Neuron (in vitro differentiated cells): ENCODE results near the gene CNGB1.
"Not testable (repeated sequence)": the region's sequence is repeated elsewhere in the genome, so short reads cannot be mapped to it uniquely, and the experiment has no call there.

ENCODE experiments used
- H2AFZ ChIP-seq: one replicate; pipeline ENCODE4 v1.6.1; 2013; ENCODE audit warnings: low read depth, mild to moderate bottlenecking, inconsistent platforms, low read length, moderate library complexity
- H3K27me3 ChIP-seq: one replicate; pipeline ENCODE4 v1.6.1; 2013; ENCODE audit warnings: low read length; ENCODE audit not compliant: insufficient read depth
- H3K36me3 ChIP-seq: one replicate; pipeline ENCODE4 v1.6.1; 2013; ENCODE audit warnings: low read length; ENCODE audit not compliant: insufficient read depth
- H3K4me1 ChIP-seq: one replicate; pipeline ENCODE4 v1.6.1; 2013; ENCODE audit warnings: low read length; ENCODE audit not compliant: insufficient read depth
- H3K4me3 ChIP-seq: 2 replicates; pipeline ENCODE4 v1.5.1; 2013; ENCODE audit warnings: mild to moderate bottlenecking, low read length, moderate library complexity
- H3K9me3 ChIP-seq: one replicate; pipeline ENCODE4 v1.6.1; 2013; ENCODE audit warnings: low read length

Gene CNGB1

GRCh38 chr16:57970970-57971369, at the start of gene CNGB1:
CNGB1 (minus strand) TSS chr16:57971128; CDS start chr16:57967286, 3,842 bp downstream.
- H3K36me3 ChIP-seq, result no peaks in the 10 kb centered on the region
- H3K4me3 ChIP-seq, result no peak within 1 kb of the TSS
- no peaks in the 10 kb centered on the region for H3K9me3 ChIP-seq
- no peak within 1 kb of the TSS for H2AFZ ChIP-seq
- peaks cover 6% of the 10 kb centered on the region for H3K27me3 ChIP-seq
- peaks cover 2% of the 10 kb centered on the region for H3K4me1 ChIP-seq

GRCh38 chr16:58019866-58020538, 49.1 kb upstream of the CNGB1 start:
- H3K9me3 ChIP-seq, result no peaks in the 10 kb centered on the region
- no peak overlapping the region for H3K4me3 ChIP-seq
- H3K36me3 ChIP-seq, result peaks cover 11% of the 10 kb centered on the region
- no peaks in the 10 kb centered on the region for H3K27me3 ChIP-seq
- no peak overlapping the region for H2AFZ ChIP-seq
- peaks cover 20% of the 10 kb centered on the region for H3K4me1 ChIP-seq

GRCh38 chr16:58018803-58019202, 47.9 kb upstream of the CNGB1 start:
- H3K36me3 ChIP-seq, result peaks cover 13% of the 10 kb centered on the region
- H2AFZ ChIP-seq, result no peak overlapping the region
- peaks cover 15% of the 10 kb centered on the region for H3K4me1 ChIP-seq
- no peaks in the 10 kb centered on the region for H3K9me3 ChIP-seq
- no peaks in the 10 kb centered on the region for H3K27me3 ChIP-seq
- no peak overlapping the region for H3K4me3 ChIP-seq

- H3K4me1 ChIP-seq, result peaks cover 10% of the 10 kb centered on the region
- H3K36me3 ChIP-seq, result peaks cover 29% of the 10 kb centered on the region
- H3K4me3 ChIP-seq, result no peak overlapping the region
- H3K27me3 ChIP-seq, result no peaks in the 10 kb centered on the region
- no peaks in the 10 kb centered on the region for H3K9me3 ChIP-seq
- no peak overlapping the region for H2AFZ ChIP-seq
Observed at GRCh38 chr16:58016840-58017446, 46.0 kb upstream of the CNGB1 start.

- H3K9me3 ChIP-seq, result no peaks in the 10 kb centered on the region
- H2AFZ ChIP-seq, result no peak overlapping the region
- no peaks in the 10 kb centered on the region for H3K27me3 ChIP-seq
- H3K4me1 ChIP-seq, result no peaks in the 10 kb centered on the region
- no peak overlapping the region for H3K4me3 ChIP-seq
- peaks cover 40% of the 10 kb centered on the region for H3K36me3 ChIP-seq
Observed at GRCh38 chr16:58013201-58013956, 42.5 kb upstream of the CNGB1 start.

GRCh38 chr16:58012481-58012880, 41.6 kb upstream of the CNGB1 start:
- Histone ChIP-seq H3K36me3 (peaks cover 40% of the 10 kb centered on the region), H3K4me3 (no peak overlapping the region), H2AFZ (no peak overlapping the region), H3K9me3 (no peaks in the 10 kb centered on the region), H3K27me3 (no peaks in the 10 kb centered on the region), H3K4me1 (no peaks in the 10 kb centered on the region)

- Histone ChIP-seq H3K36me3 (peaks cover 41% of the 10 kb centered on the region), H3K27me3 (no peaks in the 10 kb centered on the region), H3K4me1 (no peaks in the 10 kb centered on the region), H3K9me3 (no peaks in the 10 kb centered on the region), H3K4me3 (no peak overlapping the region), H2AFZ (no peak overlapping the region)
Observed at GRCh38 chr16:58011652-58012051, 40.7 kb upstream of the CNGB1 start.

- peaks cover 45% of the 10 kb centered on the region for H3K36me3 ChIP-seq
- no peak overlapping the region for H3K4me3 ChIP-seq
- H3K27me3 ChIP-seq, result no peaks in the 10 kb centered on the region
- no peaks in the 10 kb centered on the region for H3K4me1 ChIP-seq
- H2AFZ ChIP-seq, result no peak overlapping the region
- no peaks in the 10 kb centered on the region for H3K9me3 ChIP-seq
Observed at GRCh38 chr16:58010886-58011285, 40.0 kb upstream of the CNGB1 start.

GRCh38 chr16:58009856-58010416, 39.0 kb upstream of the CNGB1 start:
- Histone ChIP-seq H3K27me3 (no peaks in the 10 kb centered on the region), H3K9me3 (no peaks in the 10 kb centered on the region), H3K36me3 (peaks cover 48% of the 10 kb centered on the region), H3K4me3 (no peak overlapping the region), H2AFZ (no peak overlapping the region), H3K4me1 (no peaks in the 10 kb centered on the region)

GRCh38 chr16:58004736-58005135, 33.8 kb upstream of the CNGB1 start:
- not testable (repeated sequence) for H3K4me3 ChIP-seq
- peaks cover 30% of the 10 kb centered on the region for H3K36me3 ChIP-seq

GRCh38 chr16:58002936-58003335, 32.0 kb upstream of the CNGB1 start:
- Histone ChIP-seq H3K27me3 (no peaks in the 10 kb centered on the region), H3K4me3 (no peak overlapping the region), H3K36me3 (peaks cover 27% of the 10 kb centered on the region), H3K9me3 (no peaks in the 10 kb centered on the region), H3K4me1 (peaks cover 23% of the 10 kb centered on the region), H2AFZ (no peak overlapping the region)

More at GRCh38 chr16:58004736-58005135, 33.8 kb upstream of the CNGB1 start:
- H2AFZ ChIP-seq, H3K9me3 ChIP-seq, H3K27me3 ChIP-seq: not testable (repeated sequence)
- peaks cover 12% of the 10 kb centered on the region for H3K4me1 ChIP-seq

- H3K36me3 ChIP-seq, result peaks cover 33% of the 10 kb centered on the region
- H3K9me3 ChIP-seq, result no peaks in the 10 kb centered on the region
- H3K4me3 ChIP-seq, result peak overlapping the region; percentile 66
- no peaks in the 10 kb centered on the region for H3K27me3 ChIP-seq
- peaks cover 23% of the 10 kb centered on the region for H3K4me1 ChIP-seq
- no peak overlapping the region for H2AFZ ChIP-seq
Observed at GRCh38 chr16:58002416-58002800, 31.5 kb upstream of the CNGB1 start.

- H3K4me3 ChIP-seq, result peak overlapping the region; percentile 66
- peaks cover 38% of the 10 kb centered on the region for H3K36me3 ChIP-seq
- peaks cover 23% of the 10 kb centered on the region for H3K4me1 ChIP-seq
Observed at GRCh38 chr16:58001781-58002415, 31.0 kb upstream of the CNGB1 start.

More at GRCh38 chr16:58001781-58002415, 31.0 kb upstream of the CNGB1 start:
- Histone ChIP-seq H3K27me3 (no peaks in the 10 kb centered on the region), H3K9me3 (no peaks in the 10 kb centered on the region), H2AFZ (no peak overlapping the region)
